Gastrocnemius medialis (tissue), 4 donors: ENCODE results near the gene TMEM236. TPM values are rescaled to one million over a fixed set of nuclear protein-coding genes. Genes with fewer than 3 reads are reported as not detected.
"Not testable (repeated sequence)": the region's sequence is repeated elsewhere in the genome, so short reads cannot be mapped to it uniquely, and the experiment has no call there.

Experiments used
- ATAC-seq, 2 donors: fragments of 150-250 bp; one replicate each; pipeline ENCODE4 v1.9.1; 2016
- DNase-seq, 2 donors: peaks; one replicate each; pipeline ENCODE4 v3.0.0-alpha.2; 2019
- H3K27ac ChIP-seq, 4 donors: fragments of 200-600 bp; sonication (generic); 1 replicate in 1 of 4; 2 replicates in 3 of 4; pipeline ENCODE4 v1.5.1; 2016 to 2018; ENCODE audit warnings: mild to moderate bottlenecking in 2 of 4, moderate library complexity in 1 of 4
- H3K27me3 ChIP-seq, 3 donors: fragments of 200-600 bp; sonication (generic) in 2 of 3; 1 replicate in 1 of 3; 2 replicates in 2 of 3; pipeline versions ENCODE4 v1.5.1 to v1.6.0; 2016 to 2019; ENCODE audit warnings: mild to moderate bottlenecking in 1 of 3, moderate library complexity in 1 of 3
- H3K36me3 ChIP-seq, 2 donors: fragments of 200-600 bp; sonication (generic) in 1 of 2; one replicate each; pipeline ENCODE4 v1.5.1; 2017 to 2018
- H3K4me1 ChIP-seq, 2 donors: fragments of 200-600 bp; sonication (generic) in 1 of 2; one replicate each; pipeline ENCODE4 v1.5.1; 2016 to 2017; ENCODE audit warnings: mild to moderate bottlenecking in 2 of 2
- H3K4me3 ChIP-seq, 4 donors: fragments of 200-600 bp; sonication (generic) in 3 of 4; 1 replicate in 1 of 4; 2 replicates in 3 of 4; pipeline ENCODE4 v1.5.1; 2016 to 2019; ENCODE audit warnings: mild to moderate bottlenecking in 2 of 4
- H3K9me3 ChIP-seq, 3 donors: fragments of 200-600 bp; sonication (generic) in 2 of 3; 1 replicate in 1 of 3; 2 replicates in 2 of 3; pipeline ENCODE4 v1.5.1; 2016 to 2019
- POLR2A ChIP-seq, 2 donors: fragments of 450-650 bp; IDR thresholded peaks; one replicate each; pipeline ENCODE4 v1.6.1; 2017; ENCODE audit warnings: antibody characterized with exemption in 2 of 2, mild to moderate bottlenecking in 2 of 2, moderate library complexity in 2 of 2
- in situ Hi-C, 4 donors: fragments of 200-750 bp; cut with MboI; loops; one replicate each; pipeline versions ENCODE4 v1.15.0 to v1.8.0; 2017; ENCODE audit warnings: low sequenced_read_pairs in 4 of 4
- intact Hi-C: fragments of 100-400 bp; cut with DNase I; formaldehyde crosslinking; loops from one replicate; pipeline ENCODE4 v1.15.1; 2023; ENCODE audit warnings: low total_unique reads
- total RNA-seq, 4 donors: library from RNA; depleted of rRNA; stranded (reverse); fragments of >200 nt; gene quantifications; one replicate each; pipeline versions ENCODE4 v1.1.0 to v1.2.3, GENCODE V29; 2016
- TF ChIP-seq, protein P1 (sequence below), 5 experiments: fragments of 450-650 bp in 3 of 5; fragments of 200-600 bp in 2 of 5; sonication (generic) in 2 of 5; IDR thresholded peaks in 4 of 5; conservative IDR thresholded peaks in 1 of 5; 1 replicate in 4 of 5; 2 replicates in 1 of 5; pipeline ENCODE4 v1.5.1; 2016 to 2019; ENCODE audit warnings: antibody characterized with exemption in 5 of 5, mild to moderate bottlenecking in 3 of 5, moderate library complexity in 3 of 5

TMEM236 gene
- total RNA-seq, 4 donors from 2014 or later = 0.27 to 0.98 (median 0.64) TPM

DNA sequence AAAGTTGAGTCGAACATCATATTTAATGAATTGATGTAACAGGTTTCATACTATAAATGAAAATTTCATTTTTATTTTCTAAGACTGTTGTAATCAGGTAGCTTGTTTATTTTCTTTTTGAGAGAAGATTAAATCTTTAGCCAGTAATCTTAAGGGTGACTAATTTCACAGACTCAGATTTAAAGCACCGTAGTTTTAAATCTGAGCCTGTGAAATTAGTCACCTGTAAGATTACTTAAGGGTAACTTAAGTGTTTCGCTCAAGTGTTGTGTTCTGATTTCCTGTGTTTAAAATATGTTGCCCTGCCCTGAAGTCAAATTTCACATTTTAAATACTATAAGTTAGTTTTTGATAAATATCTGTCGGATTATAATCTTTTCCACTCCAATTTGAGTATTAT lies 35.8 kb upstream of the TMEM236 start:
- Histone ChIP-seq H3K4me1 (no peaks in the 10 kb centered on the region), H3K27ac (no peak overlapping the region), H3K27me3 (no peaks in the 10 kb centered on the region), H3K4me3 (no peak overlapping the region), H3K9me3 (no peaks in the 10 kb centered on the region), H3K36me3 (peaks cover 5 to 48% of the 10 kb centered on the region in 2 donors)
- TF ChIP-seq POLR2A (IDR thresholded peaks at IDR 0.05) = no peak
- TF ChIP-seq, protein P1, sequence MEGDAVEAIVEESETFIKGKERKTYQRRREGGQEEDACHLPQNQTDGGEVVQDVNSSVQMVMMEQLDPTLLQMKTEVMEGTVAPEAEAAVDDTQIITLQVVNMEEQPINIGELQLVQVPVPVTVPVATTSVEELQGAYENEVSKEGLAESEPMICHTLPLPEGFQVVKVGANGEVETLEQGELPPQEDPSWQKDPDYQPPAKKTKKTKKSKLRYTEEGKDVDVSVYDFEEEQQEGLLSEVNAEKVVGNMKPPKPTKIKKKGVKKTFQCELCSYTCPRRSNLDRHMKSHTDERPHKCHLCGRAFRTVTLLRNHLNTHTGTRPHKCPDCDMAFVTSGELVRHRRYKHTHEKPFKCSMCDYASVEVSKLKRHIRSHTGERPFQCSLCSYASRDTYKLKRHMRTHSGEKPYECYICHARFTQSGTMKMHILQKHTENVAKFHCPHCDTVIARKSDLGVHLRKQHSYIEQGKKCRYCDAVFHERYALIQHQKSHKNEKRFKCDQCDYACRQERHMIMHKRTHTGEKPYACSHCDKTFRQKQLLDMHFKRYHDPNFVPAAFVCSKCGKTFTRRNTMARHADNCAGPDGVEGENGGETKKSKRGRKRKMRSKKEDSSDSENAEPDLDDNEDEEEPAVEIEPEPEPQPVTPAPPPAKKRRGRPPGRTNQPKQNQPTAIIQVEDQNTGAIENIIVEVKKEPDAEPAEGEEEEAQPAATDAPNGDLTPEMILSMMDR (IDR thresholded peaks at IDR 0.05 in 4 of 5, conservative IDR thresholded peaks at IDR 0.05 in 1 of 5) = no peak
- DNase-seq = no peak
- intact Hi-C loops = no loop called here
- in situ Hi-C loops = no loop called here
- no peak for ATAC-seq

- in situ Hi-C loops, H3K4me1 ChIP-seq, intact Hi-C loops, H3K4me3 ChIP-seq, DNase-seq, H3K27ac ChIP-seq, H3K9me3 ChIP-seq, ATAC-seq, H3K27me3 ChIP-seq: not testable (repeated sequence)
- H3K36me3 ChIP-seq = peaks cover 0 to 14% of the 10 kb centered on the region in 2 donors
Measured at GRCh38 chr10:17722317-17723014, 29.5 kb upstream of the TMEM236 start.

GRCh38 chr10:17725703-17726102 lies 26.3 kb upstream of the TMEM236 start:
- TF ChIP-seq, protein P1 (IDR thresholded peaks at IDR 0.05 in 4 of 5, conservative IDR thresholded peaks at IDR 0.05 in 1 of 5) = no peak
- no peak for TF ChIP-seq POLR2A (IDR thresholded peaks at IDR 0.05)
- no peak for ATAC-seq
- Histone ChIP-seq H3K4me1 (peaks cover 10 to 12% of the 10 kb centered on the region in 2 donors), H3K27me3 (no peaks in the 10 kb centered on the region), H3K9me3 (no peaks in the 10 kb centered on the region), H3K4me3 (no peak overlapping the region), H3K27ac (no peak overlapping the region), H3K36me3 (peaks cover 0 to 11% of the 10 kb centered on the region in 2 donors)
- intact Hi-C loops (no loop called here), in situ Hi-C loops (no loop called here)
- no peak for DNase-seq

DNA sequence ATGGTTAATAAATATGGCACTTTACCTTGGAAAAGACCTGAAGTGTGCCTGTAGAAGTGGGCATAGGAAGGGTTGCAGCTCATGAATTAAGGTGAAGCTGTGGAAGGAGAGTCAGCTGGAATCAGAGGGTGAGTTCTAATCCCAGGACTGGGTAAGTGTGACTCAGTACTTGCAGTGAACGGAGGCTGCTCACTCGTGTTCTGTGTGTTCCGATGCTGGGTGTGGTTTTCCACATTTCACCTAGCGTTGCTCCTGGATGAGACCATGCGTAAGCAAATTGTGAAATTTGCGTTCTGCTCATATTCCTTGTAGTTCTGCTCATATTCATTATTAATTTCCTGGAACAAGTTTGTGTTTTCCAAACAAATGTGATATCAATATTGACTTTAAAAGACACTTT lies 22.4 kb upstream of the TMEM236 start:
- no peaks in the 10 kb centered on the region for H3K9me3 ChIP-seq
- H3K36me3 ChIP-seq = no peaks in the 10 kb centered on the region
- H3K4me3 ChIP-seq = no peak overlapping the region
- peak; percentile 82 to 89 for ATAC-seq
- in situ Hi-C loops (no loop called here), intact Hi-C loops (no loop called here)
- TF ChIP-seq, protein P1 (IDR thresholded peaks at IDR 0.05 in 4 of 5, conservative IDR thresholded peaks at IDR 0.05 in 1 of 5) = no peak
- TF ChIP-seq POLR2A (IDR thresholded peaks at IDR 0.05) = no peak
- H3K4me1 ChIP-seq = peaks cover 20 to 22% of the 10 kb centered on the region in 2 donors
- no peaks in the 10 kb centered on the region for H3K27me3 ChIP-seq
- peak in 1 of 2 donors; percentile 60 for DNase-seq
- peak overlapping the region in 2 of 4 donors; percentile 14 to 22 for H3K27ac ChIP-seq

GRCh38 chr10:17730667-17731066 lies 21.3 kb upstream of the TMEM236 start:
- H3K36me3 ChIP-seq = no peaks in the 10 kb centered on the region
- ATAC-seq (peak; percentile 68 to 70), DNase-seq (peak; percentile 27 to 58)
- H3K4me3 ChIP-seq = no peak overlapping the region
- in situ Hi-C loops = no loop called here
- H3K4me1 ChIP-seq = peaks cover 27 to 28% of the 10 kb centered on the region in 2 donors
- H3K27me3 ChIP-seq = no peaks in the 10 kb centered on the region
- TF ChIP-seq POLR2A (IDR thresholded peaks at IDR 0.05) = no peak
- intact Hi-C loops = no loop called here
- no peaks in the 10 kb centered on the region for H3K9me3 ChIP-seq
- peak overlapping the region in 2 of 4 donors; percentile 32 to 40 for H3K27ac ChIP-seq
